IgD-negative memory B cell (primary cell): ENCODE results near the gene GRIN2D. TPM values are rescaled to one million over a fixed set of nuclear protein-coding genes. Genes with fewer than 3 reads are reported as not detected.
"Not testable (repeated sequence)": the region's sequence is repeated elsewhere in the genome, so short reads cannot be mapped to it uniquely, and the experiment has no call there.

Experiments used
- H3K27ac Mint-ChIP-seq, 3 donors: one replicate each; pipeline ENCODE4 v1.8.0; 2020 to 2022; ENCODE audit warnings: mild to moderate bottlenecking in 3 of 3, mixed read lengths in 3 of 3, moderate library complexity in 1 of 3
- H3K27me3 Mint-ChIP-seq: one replicate; pipeline ENCODE4 v1.8.0; 2021; ENCODE audit warnings: mixed read lengths
- H3K36me3 Mint-ChIP-seq: one replicate; pipeline ENCODE4 v1.8.0; 2020; ENCODE audit warnings: mild to moderate bottlenecking, mixed read lengths
- H3K4me1 Mint-ChIP-seq, 3 donors: one replicate each; pipeline ENCODE4 v1.8.0; 2020 to 2022; ENCODE audit warnings: mixed read lengths in 3 of 3, mild to moderate bottlenecking in 1 of 3
- H3K4me3 Mint-ChIP-seq, 4 donors: one replicate each; pipeline ENCODE4 v1.8.0; 2020 to 2022; ENCODE audit warnings: mild to moderate bottlenecking in 4 of 4, mixed read lengths in 4 of 4, moderate library complexity in 3 of 4
- H3K9me3 Mint-ChIP-seq, 3 donors: one replicate each; pipeline ENCODE4 v1.8.0; 2020 to 2021; ENCODE audit warnings: mixed read lengths in 3 of 3, mild to moderate bottlenecking in 1 of 3
- polyA plus RNA-seq: library from polyadenylated mRNA; unstranded; fragments of 300-500 nt; fragmentation: Illumina TruSeq; gene quantifications from one replicate; pipeline ENCODE4 v1.2.3, GENCODE V29; 2021

Gene GRIN2D
- polyA plus RNA-seq, 1 donor from 2014 or later: not detected

- peaks cover 2% of the 10 kb centered on the region for H3K36me3 Mint-ChIP-seq
- peak within 1 kb of the TSS; percentile 61 to 95 (median 90) for H3K4me3 Mint-ChIP-seq
- H3K27me3 Mint-ChIP-seq: no peaks in the 10 kb centered on the region
Observed at GRCh38 chr19:48363810-48364597, 29.5 kb upstream of the GRIN2D start, which contains the start of the genes SYNGR4 and TMEM143. Gene SYNGR4 (plus strand): TSS chr19:48364367. CDS start chr19:48365843, 1,476 bp downstream. Gene TMEM143 (minus strand): TSS chr19:48363940. CDS start chr19:48363920, 20 bp downstream.

GRCh38 chr19:48364598-48365348 lies 28.7 kb upstream of the GRIN2D start:
- Mint-ChIP-seq H3K36me3 (peaks cover under 1% of the 10 kb centered on the region), H3K4me3 (peak overlapping the region; percentile 61 to 95 (median 90)), H3K4me1 (peaks cover 4 to 14% (median 6%) of the 10 kb centered on the region in 3 donors), H3K9me3 (no peaks in the 10 kb centered on the region), H3K27me3 (no peaks in the 10 kb centered on the region), H3K27ac (peak overlapping the region; percentile 77 to 98 (median 87))

More at GRCh38 chr19:48363810-48364597, 29.5 kb upstream of the GRIN2D start, which contains the start of the genes SYNGR4 and TMEM143:
- H3K9me3 Mint-ChIP-seq: no peaks in the 10 kb centered on the region
- H3K27ac Mint-ChIP-seq: peak within 1 kb of the TSS; percentile 77 to 98 (median 87)
- peaks cover 4 to 14% (median 6%) of the 10 kb centered on the region in 3 donors for H3K4me1 Mint-ChIP-seq

DNA sequence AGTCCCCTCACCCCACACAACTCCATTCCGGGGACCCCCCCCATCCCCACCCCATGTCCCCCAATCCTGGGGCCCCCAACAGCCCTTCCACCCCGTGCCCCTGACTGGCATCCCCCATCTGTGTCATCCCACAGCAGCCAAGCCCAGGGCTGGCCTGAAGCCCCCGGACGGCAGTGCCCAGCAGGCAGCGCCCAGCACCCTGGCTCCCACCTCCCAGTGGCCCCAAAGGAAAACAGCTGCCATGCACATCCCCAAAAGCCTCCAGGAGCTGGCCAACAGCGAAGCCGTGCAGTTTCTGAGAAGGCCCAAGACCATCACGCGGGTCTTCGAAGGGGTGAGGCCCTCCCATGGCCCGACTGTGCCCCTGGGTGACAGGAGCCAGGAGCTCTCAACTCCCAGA lies 27.9 kb upstream of the GRIN2D start:
- H3K36me3 Mint-ChIP-seq: no peaks in the 10 kb centered on the region
- H3K27me3 Mint-ChIP-seq: no peaks in the 10 kb centered on the region
- no peaks in the 10 kb centered on the region for H3K9me3 Mint-ChIP-seq
- no peak overlapping the region for H3K4me3 Mint-ChIP-seq
- H3K4me1 Mint-ChIP-seq: peaks cover 4 to 14% (median 6%) of the 10 kb centered on the region in 3 donors
- no peak overlapping the region for H3K27ac Mint-ChIP-seq

GRCh38 chr19:48367855-48368254 lies 25.6 kb upstream of the GRIN2D start:
- Mint-ChIP-seq H3K27ac (no peak overlapping the region), H3K4me1 (peaks cover 2 to 11% (median 2%) of the 10 kb centered on the region in 3 donors), H3K36me3 (no peaks in the 10 kb centered on the region), H3K27me3 (no peaks in the 10 kb centered on the region), H3K4me3 (no peak overlapping the region), H3K9me3 (no peaks in the 10 kb centered on the region)

GRCh38 chr19:48368936-48369335 lies 24.5 kb upstream of the GRIN2D start:
- H3K36me3 Mint-ChIP-seq: no peaks in the 10 kb centered on the region
- H3K27me3 Mint-ChIP-seq: peaks cover 6% of the 10 kb centered on the region
- no peak overlapping the region for H3K4me3 Mint-ChIP-seq
- H3K4me1 Mint-ChIP-seq: peaks cover 0 to 6% (median 2%) of the 10 kb centered on the region in 3 donors
- H3K9me3 Mint-ChIP-seq: no peaks in the 10 kb centered on the region
- H3K27ac Mint-ChIP-seq: no peak overlapping the region

DNA sequence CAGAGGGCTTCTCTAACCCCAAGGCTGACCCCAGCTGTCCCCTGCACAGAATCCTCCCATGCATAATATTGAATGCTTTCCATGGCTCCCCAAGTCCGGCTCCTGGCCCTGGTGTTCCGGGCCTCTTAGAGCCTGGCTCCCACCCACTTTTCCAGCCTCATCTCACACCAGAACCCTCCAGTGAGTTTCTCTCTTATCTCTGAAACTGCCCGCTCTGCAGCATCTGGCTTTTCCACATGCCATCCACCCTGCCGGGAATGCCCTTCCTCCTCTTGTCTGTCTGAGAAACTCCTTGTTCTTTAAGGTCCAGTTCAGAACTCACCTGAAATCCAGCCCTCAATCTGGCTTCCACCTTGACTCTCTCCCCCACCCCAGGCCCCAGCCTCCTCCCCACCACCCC lies 22.5 kb upstream of the GRIN2D start:
- no peak overlapping the region for H3K27ac Mint-ChIP-seq
- peaks cover 0 to 1% (median 0%) of the 10 kb centered on the region in 3 donors for H3K4me1 Mint-ChIP-seq
- no peaks in the 10 kb centered on the region for H3K9me3 Mint-ChIP-seq
- no peak overlapping the region for H3K4me3 Mint-ChIP-seq
- peaks cover 9% of the 10 kb centered on the region for H3K27me3 Mint-ChIP-seq
- H3K36me3 Mint-ChIP-seq: no peaks in the 10 kb centered on the region

DNA sequence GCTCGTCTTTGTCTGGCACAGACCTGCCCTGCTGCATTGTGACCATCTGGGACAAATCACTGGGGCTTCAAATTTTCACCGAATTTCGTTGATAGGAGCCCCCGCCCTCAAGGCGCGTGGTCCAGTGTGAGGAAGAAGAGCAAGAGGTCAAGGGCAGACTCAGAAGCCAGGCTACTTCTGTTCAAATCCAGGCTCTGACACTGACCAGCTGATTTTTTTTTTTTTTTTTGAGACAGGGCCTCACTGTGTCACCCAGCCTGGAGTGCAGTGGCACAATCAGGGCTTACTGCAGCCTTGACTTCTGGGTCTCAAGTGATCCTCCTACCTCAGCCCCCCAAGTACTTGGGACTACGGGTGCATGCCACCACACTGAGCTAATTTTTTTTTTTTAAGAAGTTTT lies 22.1 kb upstream of the GRIN2D start:
- peaks cover 10% of the 10 kb centered on the region for H3K27me3 Mint-ChIP-seq
- H3K4me3 Mint-ChIP-seq: no peak overlapping the region
- peaks cover 2% of the 10 kb centered on the region for H3K36me3 Mint-ChIP-seq
- no peak overlapping the region for H3K27ac Mint-ChIP-seq
- peaks cover 0 to 1% (median 0%) of the 10 kb centered on the region in 3 donors for H3K4me1 Mint-ChIP-seq
- no peaks in the 10 kb centered on the region for H3K9me3 Mint-ChIP-seq

GRCh38 chr19:48371771-48372170 lies 21.7 kb upstream of the GRIN2D start:
- H3K27ac Mint-ChIP-seq: peak overlapping the region in 1 of 3 donors; percentile 62
- H3K4me1 Mint-ChIP-seq, H3K9me3 Mint-ChIP-seq: not testable (repeated sequence)

GRCh38 chr19:48372904-48373303 lies 20.6 kb upstream of the GRIN2D start:
- Mint-ChIP-seq H3K27ac (peak overlapping the region in 1 of 3 donors; percentile 69), H3K4me1 (peaks cover 0 to 1% (median 0%) of the 10 kb centered on the region in 3 donors), H3K36me3 (peaks cover 2% of the 10 kb centered on the region), H3K4me3 (peak overlapping the region in 2 of 4 donors; percentile 15 to 41), H3K27me3 (peaks cover 10% of the 10 kb centered on the region), H3K9me3 (no peaks in the 10 kb centered on the region)

More at GRCh38 chr19:48371771-48372170, 21.7 kb upstream of the GRIN2D start:
- not testable (repeated sequence) for H3K27me3 Mint-ChIP-seq, H3K4me3 Mint-ChIP-seq, H3K36me3 Mint-ChIP-seq

- Mint-ChIP-seq H3K36me3 (peaks cover 2% of the 10 kb centered on the region), H3K4me1 (peaks cover 0 to 1% (median 0%) of the 10 kb centered on the region in 3 donors), H3K4me3 (no peak overlapping the region), H3K27me3 (peaks cover 10% of the 10 kb centered on the region), H3K27ac (peak overlapping the region in 1 of 3 donors; percentile 69), H3K9me3 (no peaks in the 10 kb centered on the region)
Observed at GRCh38 chr19:48373567-48373966, 19.9 kb upstream of the GRIN2D start.

DNA sequence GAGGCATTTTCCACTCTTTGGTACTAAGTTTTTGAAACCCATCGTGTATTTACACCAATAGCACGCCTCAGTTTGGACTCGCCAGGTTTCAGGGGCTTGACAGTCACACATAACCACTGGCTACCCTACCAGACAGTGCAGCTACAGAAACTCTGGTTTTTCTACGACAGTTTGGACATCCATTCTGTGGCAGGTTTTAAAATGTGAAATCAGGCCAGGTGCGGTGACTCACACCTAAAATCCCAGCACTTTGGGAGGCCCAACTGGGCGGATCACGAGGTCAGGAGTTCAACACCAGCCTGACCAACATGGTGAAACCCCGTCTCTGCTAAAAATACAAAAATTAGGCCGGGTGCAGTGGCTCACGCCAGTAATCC lies 15.3 kb upstream of the GRIN2D start:
- Mint-ChIP-seq H3K27ac (no peak overlapping the region), H3K27me3 (peaks cover 10% of the 10 kb centered on the region), H3K9me3 (no peaks in the 10 kb centered on the region)

DNA sequence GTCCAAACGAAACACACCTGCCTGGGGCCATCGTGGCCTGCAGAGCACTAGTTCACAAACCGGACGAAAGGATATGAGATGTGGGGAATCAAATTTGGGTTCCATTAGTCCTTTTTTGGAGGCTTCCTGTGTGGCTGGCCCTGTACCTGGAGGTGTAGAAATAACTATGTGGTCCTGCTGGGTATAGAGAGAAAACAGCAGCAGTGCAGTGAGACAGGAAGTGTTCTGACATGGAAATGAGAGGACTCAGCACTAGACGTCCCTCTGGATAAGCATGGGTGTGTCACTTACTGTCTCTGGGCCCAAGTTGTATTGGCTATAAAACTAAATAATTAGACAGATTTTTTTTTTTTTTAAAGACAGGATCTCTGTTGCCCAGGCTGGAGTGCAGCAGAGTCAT lies 14.4 kb upstream of the GRIN2D start:
- H3K4me3 Mint-ChIP-seq: no peak overlapping the region
- peaks cover 3% of the 10 kb centered on the region for H3K27me3 Mint-ChIP-seq
- peaks cover 4% of the 10 kb centered on the region for H3K36me3 Mint-ChIP-seq
- H3K27ac Mint-ChIP-seq: no peak overlapping the region
- H3K4me1 Mint-ChIP-seq: peaks cover 0 to 1% (median 0%) of the 10 kb centered on the region in 3 donors
- H3K9me3 Mint-ChIP-seq: no peaks in the 10 kb centered on the region

More for the DNA sequence above, 15.3 kb upstream of the GRIN2D start:
- Mint-ChIP-seq H3K4me1 (peaks cover 0 to 1% (median 0%) of the 10 kb centered on the region in 3 donors), H3K36me3 (peaks cover 4% of the 10 kb centered on the region), H3K4me3 (no peak overlapping the region)

- Mint-ChIP-seq H3K9me3 (no peaks in the 10 kb centered on the region), H3K36me3 (peaks cover 4% of the 10 kb centered on the region), H3K4me1 (no peaks in the 10 kb centered on the region), H3K4me3 (no peak overlapping the region), H3K27ac (no peak overlapping the region), H3K27me3 (no peaks in the 10 kb centered on the region)
Observed at GRCh38 chr19:48381178-48381950, 12.1 kb upstream of the GRIN2D start.

DNA sequence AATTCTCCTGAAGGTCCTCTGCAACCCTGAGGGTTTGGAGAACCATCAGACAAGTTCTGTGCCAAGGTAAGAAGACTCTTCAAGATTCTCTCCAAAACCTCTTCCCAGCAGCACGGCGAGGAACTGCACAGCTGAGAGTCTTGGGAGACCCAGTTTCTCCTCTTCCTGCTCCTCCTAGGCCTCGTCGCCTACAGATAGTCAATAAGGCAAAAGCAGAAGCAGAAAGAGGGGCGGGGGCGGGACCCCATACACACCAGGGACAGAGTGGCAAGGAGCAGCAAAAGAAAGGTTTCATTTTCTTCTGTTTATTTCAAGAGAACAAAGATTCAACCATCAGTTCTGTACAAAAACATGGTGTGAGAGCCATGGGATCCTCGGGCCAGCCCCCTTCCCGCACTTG lies 11.2 kb upstream of the GRIN2D start:
- Mint-ChIP-seq H3K4me3 (no peak overlapping the region), H3K4me1 (no peaks in the 10 kb centered on the region), H3K36me3 (peaks cover 4% of the 10 kb centered on the region), H3K9me3 (no peaks in the 10 kb centered on the region), H3K27me3 (no peaks in the 10 kb centered on the region), H3K27ac (no peak overlapping the region)
